Measurements from ENCODE around the gene RALGAPB.

Gene RALGAPB

DNA sequence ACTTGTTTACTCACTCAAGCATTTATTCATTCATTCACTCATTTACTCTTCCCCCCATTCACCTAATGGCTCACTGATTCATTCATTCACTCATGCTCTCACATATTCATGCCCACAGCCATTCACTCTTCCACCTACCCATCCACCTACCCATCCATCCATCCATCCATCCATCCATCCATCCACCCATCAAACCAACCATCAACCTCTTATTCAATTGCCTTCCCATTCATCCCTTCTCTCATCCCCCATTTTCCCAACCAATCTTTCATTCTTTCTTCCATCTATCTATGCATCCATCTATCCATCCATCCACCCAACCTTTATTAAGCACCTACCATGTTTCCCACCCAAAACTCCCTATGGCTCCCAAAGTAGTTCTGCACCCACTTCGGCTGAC lies 127.4 kb downstream of the RALGAPB start:
- Histone ChIP-seq H3K4me3 (no peak overlapping the region), H3K27ac (no peak overlapping the region)

DNA sequence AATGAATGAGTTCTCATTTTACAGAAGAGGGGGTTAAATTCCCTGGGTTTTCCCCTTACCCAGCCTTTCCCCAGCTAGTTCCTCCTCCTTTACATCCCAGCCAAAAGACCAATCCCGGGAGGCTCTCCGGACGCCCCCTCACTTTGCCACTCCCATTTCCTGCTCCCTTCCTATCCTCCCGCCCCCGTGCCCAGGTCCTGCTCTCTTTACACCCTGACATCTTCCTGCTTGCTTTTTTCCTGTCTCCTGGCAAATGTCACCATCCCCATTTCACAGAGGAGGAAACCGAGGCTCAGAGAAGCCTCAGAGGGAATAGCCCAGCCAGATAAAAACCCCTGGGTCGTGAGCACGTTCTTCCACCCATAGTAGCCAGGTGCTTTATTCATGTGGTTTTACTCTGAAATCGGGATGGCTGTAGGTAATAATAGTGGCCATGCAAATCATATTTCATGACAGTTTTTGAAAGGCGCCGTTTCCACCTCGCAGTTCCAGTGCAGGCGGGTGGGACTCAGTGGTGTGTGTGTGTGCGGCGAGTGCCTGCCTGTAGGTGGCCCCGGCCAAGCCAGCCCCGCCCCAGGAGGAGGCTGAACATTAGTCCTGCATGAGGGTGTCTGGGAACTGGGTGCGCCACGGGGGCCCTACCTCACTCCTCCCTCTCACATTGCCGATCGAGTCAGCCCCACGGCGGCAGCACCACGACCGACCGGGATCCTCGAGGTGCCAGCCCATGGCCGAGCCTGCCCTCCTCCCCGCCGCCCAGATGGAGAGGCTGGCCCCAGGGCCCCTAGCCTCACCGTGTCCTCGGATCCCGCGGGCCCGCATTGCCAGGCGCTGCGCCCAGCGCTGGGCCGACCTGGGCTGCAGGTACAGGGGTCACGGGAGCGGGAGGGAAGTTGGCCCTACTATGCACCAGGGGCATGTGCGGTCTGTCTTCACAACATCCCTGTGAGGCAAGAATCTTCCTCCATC lies 128.9 kb downstream of the RALGAPB start, which contains the start of gene ARHGAP40:
Gene ARHGAP40, plus strand, starts transcription at position 594 of the 969 bp plus-strand sequence.
- H3K27ac ChIP-seq = peak within 1 kb of the TSS in 1 of 21 experiments; percentile 46
- peak within 1 kb of the TSS in 4 of 7 experiments; percentile 0 to 19 (median 17) for H3K4me3 ChIP-seq

DNA sequence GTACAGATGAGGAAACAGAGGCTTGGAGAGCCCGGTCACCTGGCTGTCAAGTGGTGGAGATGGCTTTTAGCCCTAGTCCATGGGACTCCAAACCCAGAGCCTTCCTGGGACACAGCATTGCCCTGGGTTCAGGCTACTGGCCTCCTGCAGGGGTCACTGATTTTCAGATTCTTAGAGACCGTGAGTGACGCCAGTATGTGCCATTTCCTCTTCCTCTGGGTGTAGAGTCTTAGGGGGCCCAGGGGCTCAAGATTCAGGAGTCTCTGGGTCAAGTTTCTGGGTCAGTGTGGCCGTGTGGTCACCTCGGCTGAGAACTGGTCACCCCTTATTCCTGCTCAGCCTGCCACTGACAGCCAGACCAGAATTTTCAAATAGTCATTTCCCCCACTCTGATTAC lies 129.5 kb downstream of the RALGAPB start:
- H3K4me3 ChIP-seq = peak overlapping the region in 4 of 7 experiments; percentile 0 to 19 (median 17)

DNA sequence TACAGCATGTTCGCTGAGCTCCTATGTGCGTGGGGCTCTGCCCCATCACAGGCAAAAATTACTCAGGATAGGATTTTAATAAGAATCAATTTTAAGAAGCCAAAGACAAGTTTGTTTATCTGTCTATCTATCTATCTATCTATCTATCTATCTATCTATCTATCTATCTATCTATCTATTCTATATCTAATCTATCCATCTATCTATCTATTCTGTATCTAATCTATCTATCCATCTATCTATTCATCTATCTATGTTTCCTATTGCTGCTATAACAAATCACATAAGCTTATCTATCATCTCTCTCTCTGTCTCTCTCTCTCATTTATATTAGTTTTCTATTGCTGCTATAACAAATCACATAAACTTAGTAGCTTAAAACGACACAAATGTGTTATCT lies 130.6 kb downstream of the RALGAPB start:
- Histone ChIP-seq H3K4me3 (no peak overlapping the region), H3K27ac (no peak overlapping the region)

More for the DNA sequence above, 129.5 kb downstream of the RALGAPB start:
- H3K27ac ChIP-seq = peak overlapping the region in 1 of 21 experiments; percentile 46

DNA sequence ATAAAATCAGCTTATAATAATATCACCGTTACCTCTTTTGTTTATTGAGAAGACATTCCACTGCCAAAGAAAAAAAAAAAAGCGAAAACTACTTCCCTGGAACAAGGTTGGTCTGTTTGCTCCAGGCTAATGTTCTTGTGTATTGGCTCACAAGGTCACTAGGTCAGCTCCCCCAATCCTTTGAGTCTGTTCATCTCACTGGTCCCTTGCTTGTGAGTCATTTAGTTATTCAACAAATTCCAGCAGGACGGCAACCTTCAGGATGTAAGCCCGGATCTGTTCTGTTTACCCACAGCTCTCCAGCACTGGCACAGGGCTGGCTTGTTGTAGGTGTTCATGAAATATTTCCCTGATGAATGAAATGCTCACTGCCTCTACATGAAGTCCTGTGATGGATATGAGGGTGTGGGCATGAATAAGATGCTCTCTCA lies 132.2 kb downstream of the RALGAPB start:
- Histone ChIP-seq H3K27ac (no peak overlapping the region), H3K4me3 (no peak overlapping the region)

DNA sequence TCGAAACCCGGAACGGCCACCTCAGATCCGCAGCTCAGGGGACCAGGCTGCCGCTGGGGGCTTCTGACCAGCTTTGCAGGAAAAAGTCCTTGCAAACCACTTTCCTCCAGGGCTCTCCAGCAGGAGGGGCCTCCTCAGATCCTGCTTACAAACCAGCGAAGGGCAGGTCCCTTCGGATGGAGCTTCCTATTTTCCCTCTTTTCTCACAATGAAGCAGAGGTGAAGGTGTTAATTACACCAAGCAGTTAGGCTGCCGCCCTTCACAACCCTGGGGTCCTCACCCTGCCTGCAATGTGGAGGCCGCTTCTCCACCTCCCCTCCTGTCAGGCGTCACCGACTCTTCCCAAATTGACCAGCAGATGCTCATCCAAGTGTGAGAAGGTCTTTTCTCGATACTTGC lies 134.7 kb downstream of the RALGAPB start:
- no peak overlapping the region for H3K4me3 ChIP-seq
- H3K27ac ChIP-seq = no peak overlapping the region

DNA sequence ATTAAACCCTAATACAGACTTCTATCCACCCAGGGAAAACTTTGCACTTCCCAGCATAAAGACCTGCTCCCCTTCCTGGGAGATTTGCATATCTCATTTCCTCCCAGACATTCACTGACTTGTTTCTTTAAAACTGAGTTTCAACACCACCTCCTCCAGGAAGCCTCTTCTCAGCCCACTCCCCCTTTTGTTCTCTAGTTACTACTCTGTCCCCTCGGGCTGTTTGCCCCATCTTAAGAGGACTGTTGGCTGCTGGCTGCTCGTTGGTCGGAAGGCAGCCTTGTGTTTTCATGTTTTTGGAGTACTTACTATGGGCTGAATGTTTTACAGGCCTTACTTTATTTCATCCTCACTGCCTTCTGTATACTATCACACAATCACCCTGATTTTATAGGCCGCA lies 135.5 kb downstream of the RALGAPB start:
- H3K4me3 ChIP-seq = no peak overlapping the region
- no peak overlapping the region for H3K27ac ChIP-seq

DNA sequence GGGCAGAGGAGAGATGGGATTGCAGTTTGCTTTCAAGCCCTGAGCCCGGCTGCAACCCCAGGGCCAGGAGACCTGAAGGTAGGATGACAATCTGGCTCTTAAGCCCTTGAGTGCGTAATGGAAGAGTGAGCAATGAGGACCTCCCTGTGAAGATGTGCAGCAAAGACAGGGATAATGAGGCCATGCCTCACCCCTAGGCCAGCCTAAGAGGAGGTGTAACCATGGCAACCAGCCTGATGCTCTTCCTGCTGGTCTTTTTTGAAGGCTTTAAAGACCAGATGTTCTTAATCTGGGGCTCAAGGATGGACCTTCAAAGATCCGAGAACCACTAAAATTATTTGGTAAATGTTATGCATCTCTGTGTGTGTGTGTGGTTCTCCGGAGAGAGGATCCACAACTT lies 137.2 kb downstream of the RALGAPB start:
- H3K27ac ChIP-seq = no peak overlapping the region
- H3K4me3 ChIP-seq = no peak overlapping the region

DNA sequence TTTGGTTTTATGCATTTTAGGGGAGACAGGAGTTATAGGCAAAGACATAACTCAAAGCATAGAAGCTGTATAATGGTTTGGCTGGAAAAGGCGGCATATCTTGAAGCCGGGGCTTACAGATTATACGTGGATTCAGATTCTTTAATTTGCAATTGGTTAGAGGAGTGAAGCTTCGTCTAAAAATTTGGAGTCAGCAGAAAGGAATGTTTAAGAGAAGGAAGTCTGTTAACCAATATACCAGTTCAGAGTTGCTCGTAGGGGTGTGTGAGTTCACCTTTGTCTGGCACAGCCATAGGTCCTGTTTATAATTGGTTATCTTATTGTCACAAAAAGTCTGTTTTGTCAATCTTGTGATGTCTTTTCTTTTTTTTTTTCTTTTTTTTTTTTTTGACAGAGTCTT lies 137.9 kb downstream of the RALGAPB start:
- no peak overlapping the region for H3K4me3 ChIP-seq
- no peak overlapping the region for H3K27ac ChIP-seq

DNA sequence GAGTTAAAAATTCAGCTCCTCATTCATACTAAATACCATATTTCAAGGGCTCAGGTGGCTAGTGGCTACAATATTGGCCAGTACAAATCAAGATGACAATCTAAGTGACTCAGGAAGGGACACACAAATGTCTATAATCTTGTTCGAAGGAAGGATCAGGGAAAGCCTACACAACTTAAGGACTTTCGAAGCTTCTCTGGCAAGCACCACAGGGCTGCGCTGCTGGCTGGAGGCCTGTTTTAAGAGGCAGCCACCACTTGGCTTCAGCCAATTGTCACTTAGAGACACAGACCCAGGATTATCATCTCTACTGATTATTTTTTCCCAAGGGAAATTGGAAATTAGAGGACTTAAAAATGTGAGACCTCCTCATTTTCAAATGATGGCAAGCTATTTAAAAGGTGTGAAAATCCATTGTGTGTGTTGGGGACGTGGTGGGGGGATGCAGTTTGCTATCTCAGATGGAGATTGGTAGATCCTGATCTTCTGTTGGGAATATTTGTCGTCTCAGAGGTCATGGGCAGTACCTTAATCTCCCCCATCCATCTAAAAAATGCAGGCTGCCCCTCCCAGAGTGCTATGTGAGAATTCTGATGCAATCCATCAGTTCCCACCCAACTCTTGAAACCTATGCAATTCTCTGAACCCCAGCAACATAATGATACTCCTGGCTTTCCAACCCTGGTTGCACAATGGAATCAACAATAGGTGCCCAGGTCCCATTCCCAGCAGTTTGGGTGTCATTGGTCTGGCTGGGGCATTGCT lies 140.3 kb downstream of the RALGAPB start:
- H3K27ac ChIP-seq = no peak overlapping the region
- H3K4me3 ChIP-seq = no peak overlapping the region

DNA sequence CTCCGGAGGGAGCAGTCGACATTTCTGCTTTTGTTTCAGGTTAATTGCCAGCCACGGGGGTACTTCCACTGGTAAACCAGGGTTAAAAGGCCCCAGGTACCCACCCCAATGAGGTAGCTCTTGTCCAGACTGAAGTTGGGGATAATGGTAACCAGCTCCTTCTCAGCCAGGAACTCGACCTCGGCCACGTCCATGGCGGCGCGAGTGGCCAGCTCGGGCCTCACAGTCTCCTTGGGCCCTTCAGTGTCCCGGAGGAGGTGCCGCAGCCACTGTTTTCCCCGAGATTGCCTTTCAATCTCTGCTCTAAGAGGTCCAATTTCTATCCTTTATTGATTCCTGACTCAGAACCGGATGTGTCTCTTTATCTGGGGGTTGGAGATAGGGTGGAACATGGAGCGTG lies 142.6 kb downstream of the RALGAPB start:
- H3K27ac ChIP-seq = no peak overlapping the region
- H3K4me3 ChIP-seq = no peak overlapping the region

DNA sequence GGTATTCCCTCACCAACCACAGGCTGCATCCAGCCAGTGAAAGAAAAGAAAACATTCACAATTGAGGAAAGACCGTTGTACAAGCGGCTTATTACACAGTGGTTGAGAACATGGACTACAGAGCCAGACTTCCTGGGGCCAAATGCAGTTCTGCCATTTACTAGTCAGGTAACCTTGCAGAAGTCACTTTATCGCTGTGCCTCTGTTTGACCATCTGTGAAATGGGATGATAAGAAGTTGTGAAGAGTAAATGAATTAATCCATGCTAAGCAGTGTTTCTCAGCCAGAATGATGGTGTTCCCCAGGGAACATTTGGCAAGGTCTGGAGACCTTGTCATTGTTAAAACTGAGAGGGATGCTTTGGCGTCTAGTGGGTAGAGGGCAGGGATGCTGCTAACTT lies 143.8 kb downstream of the RALGAPB start:
- Histone ChIP-seq H3K27ac (peak overlapping the region in 1 of 21 experiments; percentile 36), H3K4me3 (no peak overlapping the region)

DNA sequence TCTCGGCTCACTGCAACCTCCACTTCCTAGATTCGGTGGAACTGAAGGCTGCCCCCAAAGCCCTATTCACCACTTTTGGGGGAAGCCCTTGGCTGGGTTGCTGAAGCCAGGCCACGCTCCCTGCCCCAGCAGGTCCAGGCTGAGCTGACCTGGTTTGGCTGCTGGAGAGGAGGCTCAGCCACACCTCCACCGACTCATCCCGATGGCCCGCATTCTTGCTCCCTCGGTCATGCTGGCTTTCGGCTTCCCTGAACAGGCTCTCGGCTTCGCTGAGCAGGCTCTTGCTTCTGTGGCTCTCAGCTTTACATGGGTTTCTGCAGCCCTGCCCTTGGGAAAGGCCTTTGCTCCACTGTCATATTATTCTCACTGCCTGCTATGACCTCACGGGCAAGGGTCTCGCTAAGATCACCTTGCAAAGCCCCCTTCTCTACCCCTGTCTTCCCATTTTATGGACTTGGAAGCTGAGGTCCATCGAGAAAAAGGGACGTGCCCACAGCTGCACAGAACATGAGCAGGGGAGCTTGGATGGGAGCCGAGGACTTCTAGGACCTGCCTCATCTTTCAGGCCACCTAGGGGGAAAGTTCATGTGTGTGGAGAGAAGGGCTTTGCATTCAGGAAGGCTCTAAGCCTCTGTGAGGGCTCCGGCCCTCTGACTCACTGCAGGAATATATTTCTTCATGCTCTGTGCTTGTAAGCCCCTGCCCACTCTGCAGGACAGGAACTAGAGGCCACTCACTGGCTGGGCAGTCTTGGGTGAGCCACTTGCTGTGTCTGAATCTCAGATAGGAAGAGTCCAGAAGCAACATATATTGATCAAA lies 144.6 kb downstream of the RALGAPB start:
- H3K27ac ChIP-seq = no peak overlapping the region

DNA sequence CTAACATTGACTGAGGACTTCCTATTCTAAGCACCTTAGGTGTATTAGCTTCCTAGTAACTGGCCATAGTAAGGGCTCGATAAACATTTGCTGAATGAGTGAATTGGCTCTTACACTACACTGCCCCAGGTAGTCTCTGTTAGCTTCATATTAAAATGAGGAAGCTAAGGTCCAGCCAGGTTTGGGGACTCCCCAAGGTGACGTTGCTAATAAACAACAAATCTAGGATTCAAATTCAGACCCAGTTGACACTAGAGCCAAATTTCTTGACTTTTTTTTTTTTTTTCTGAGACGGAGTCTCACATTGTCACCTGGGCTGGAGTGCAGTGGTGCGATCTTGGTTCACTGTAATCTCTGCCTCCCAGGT lies 145.2 kb downstream of the RALGAPB start:
- peak overlapping the region in 1 of 21 experiments; percentile 5 for H3K27ac ChIP-seq
- no peak overlapping the region for H3K4me3 ChIP-seq

More for the DNA sequence above, 144.6 kb downstream of the RALGAPB start:
- H3K4me3 ChIP-seq = no peak overlapping the region

DNA sequence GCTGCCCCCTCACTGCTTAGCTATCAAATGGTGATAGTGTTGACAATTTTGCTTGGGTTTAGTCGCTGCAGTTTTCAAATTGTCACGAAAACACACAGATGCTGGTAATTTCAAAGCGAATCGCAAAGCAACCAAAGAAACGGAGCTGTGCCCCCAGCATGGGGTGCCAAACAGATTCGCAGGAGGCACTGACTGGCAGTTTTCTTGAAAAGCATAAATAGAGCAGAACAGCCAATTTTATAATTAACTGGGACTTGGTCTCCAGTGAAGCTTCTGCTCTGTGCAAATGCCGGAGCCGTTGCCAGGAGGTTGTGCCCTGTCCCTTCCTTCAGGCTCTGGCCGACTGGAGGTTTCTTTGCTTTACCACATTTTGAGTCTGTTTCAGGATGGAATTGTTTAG lies 147.8 kb downstream of the RALGAPB start:
- no peak overlapping the region for H3K4me3 ChIP-seq
- no peak overlapping the region for H3K27ac ChIP-seq

DNA sequence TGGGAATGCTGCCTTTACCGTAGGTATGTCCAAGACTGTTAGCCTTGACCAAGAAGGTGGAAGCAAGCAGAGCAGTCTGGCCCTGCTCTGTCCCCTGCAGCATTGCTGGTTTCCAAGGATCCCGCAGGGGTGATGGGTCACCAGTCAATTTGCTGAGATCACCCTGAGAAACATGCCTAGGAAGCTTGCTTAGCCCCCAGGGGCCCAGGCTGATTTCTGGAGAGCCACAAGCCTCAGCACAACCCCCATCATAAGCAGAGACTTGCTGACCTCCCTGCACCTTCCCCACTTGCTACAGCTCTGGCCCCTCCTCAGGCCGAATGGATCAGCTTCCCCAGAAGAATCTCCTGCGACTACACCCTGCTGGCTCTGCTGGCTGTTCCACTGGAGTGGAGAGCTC lies 150.4 kb downstream of the RALGAPB start:
- Histone ChIP-seq H3K4me3 (no peak overlapping the region), H3K27ac (no peak overlapping the region)

DNA sequence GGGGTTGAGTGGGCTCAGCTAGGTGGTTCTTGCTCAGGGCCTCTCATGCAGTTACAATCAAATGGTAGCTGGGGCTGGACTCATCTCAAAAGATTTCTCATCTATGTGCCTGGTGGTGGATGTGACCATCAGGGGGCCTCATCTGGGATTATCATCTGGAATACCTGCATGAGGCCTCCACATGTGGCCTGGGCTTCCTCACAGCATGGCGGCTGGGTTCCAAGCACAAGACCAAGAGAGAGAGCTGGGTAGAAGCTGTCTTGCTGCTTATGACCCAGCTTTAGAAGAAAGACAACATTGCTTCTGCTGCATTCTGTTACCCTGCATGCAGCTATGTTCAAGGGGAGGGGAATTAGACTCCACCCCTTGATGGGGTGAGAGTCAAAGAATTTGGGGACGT lies 151.4 kb downstream of the RALGAPB start:
- no peak overlapping the region for H3K4me3 ChIP-seq
- no peak overlapping the region for H3K27ac ChIP-seq

DNA sequence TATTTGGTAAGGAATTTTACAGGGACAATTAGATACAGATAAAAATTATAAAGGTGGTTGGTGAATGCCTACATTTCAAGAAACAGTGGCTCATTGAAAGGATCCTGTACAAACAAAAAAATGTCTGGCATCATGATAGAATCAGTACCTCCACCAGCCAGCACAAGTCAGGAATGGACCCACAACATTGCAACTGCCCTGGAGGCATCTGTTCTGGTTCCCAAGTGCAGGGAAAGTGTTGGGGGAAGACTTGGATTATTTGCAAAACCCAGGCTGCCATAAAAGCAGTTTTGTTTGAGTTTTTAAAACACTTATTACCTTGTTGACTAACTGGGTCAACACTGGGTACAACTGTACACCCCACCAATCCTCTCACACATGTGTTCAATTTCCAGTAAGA lies 153.3 kb downstream of the RALGAPB start:
- H3K27ac ChIP-seq = no peak overlapping the region
- no peak overlapping the region for H3K4me3 ChIP-seq

DNA sequence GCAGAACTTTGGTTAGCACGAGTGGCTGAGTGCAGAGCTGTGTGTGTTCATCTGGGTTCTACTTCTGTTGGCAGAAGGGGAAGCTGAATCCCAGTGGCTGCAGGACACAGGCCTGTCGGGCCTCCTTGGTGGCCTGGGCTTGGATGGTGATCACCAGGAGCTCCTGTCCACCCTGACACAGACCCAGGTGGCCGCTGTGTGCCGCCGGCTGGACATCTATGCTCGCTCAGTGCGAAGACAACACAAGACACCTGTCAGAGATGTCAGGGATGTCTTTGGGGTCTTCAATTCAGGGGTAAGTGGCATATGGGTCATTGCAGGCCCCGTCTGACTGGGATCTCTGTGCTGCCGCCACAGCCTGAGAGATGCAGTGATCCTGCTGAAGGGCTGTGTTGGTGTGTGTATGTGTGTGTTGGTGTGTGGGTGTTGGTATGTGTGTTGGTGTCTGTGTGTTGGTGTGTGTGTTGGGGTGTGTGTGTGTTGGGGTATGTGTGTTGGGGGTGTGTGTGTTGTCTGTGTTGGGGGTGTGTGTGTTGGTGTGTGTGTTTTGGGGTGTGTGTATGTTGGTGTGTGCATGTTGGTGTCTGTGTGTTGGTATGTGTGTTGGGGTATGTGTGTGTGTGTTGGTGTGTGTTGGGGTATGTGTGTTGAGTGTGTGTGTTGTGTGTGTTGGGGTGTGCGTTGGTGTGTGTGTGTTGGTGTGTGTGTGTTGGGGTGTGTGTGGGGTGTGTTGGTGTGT lies 154.4 kb downstream of the RALGAPB start:
- Histone ChIP-seq H3K4me3 (no peak overlapping the region), H3K27ac (no peak overlapping the region)
